K562 (cell line): ENCODE results near the gene PACS2. TPM values are rescaled to one million over a fixed set of nuclear protein-coding genes. Genes with fewer than 3 reads are reported as not detected.

Experiments used
- ATAC-seq: fragments of 200-7000 bp; cut with Tn5 transposase; 3 replicates; pipeline ENCODE4 v1.9.1; 2020; ENCODE audit warnings: moderate library complexity
- BruUV-seq: library from RNA; stranded (reverse); fragments of 400-500 nt; replicated peaks from 2 replicates; lab custom pipeline; 2021; lab: Mats Ljungman, UMichigan
- CTCF ChIA-PET: fragments of 300-600 bp; formaldehyde crosslinking; extraction: SDS; loops from one replicate; lab custom pipeline; 2021; ENCODE audit warnings: low intra/inter-chr PET ratio; lab: Yijun Ruan, JAX
- POLR2A ChIA-PET: fragments of 300-600, 350-650 bp; sonication (Branson Sonifier 250); formaldehyde crosslinking; extraction: SDS; loops from one replicate; lab custom pipeline; 2021; ENCODE audit warnings: antibody characterized with exemption, inconsistent platforms; lab: Yijun Ruan, JAX
- DNase-seq, 4 experiments: peaks; one replicate each; pipeline versions ENCODE4 v3.0.0 to v3.0.0-alpha.2; 2011 to 2018; ENCODE audit warnings: low spot score in 3 of 4, mixed read lengths in 3 of 4; ENCODE audit errors: extremely low read depth in 1 of 4
- FAIRE-seq: peaks from 2 replicates; lab custom pipeline; 2011; peaks lifted over from hg19 to GRCh38; lab: Jason Lieb, UNC
- H2AFZ ChIP-seq: 2 replicates; pipeline ENCODE4 v1.6.0; 2011; ENCODE audit warnings: low read depth, low read length, control low read depth, inconsistent platforms
- H3K27ac ChIP-seq: fragments of 200-600 bp; 3 replicates; pipeline ENCODE4 v1.8.0; 2011; ENCODE audit warnings: low read depth, mild to moderate bottlenecking, control low read depth, inconsistent platforms, low read length, moderate library complexity, mixed read lengths; ENCODE audit errors: extremely low read depth
- H3K27me3 ChIP-seq, 2 experiments: fragments of 300-600 bp in 1 of 2; 2 replicates in 1 of 2; 3 replicates in 1 of 2; pipeline versions ENCODE4 v1.6.0 to v1.8.0; 2011; ENCODE audit warnings: inconsistent platforms in 2 of 2, low read length in 2 of 2, mild to moderate bottlenecking in 1 of 2, mixed read lengths in 1 of 2, moderate library complexity in 1 of 2; ENCODE audit not compliant: control insufficient read depth in 2 of 2, insufficient read depth in 2 of 2
- H3K36me3 ChIP-seq: fragments of 300-600 bp; 3 replicates; pipeline ENCODE4 v1.8.0; 2011; ENCODE audit warnings: mild to moderate bottlenecking, low read length, inconsistent platforms; ENCODE audit not compliant: control insufficient read depth, insufficient read depth
- H3K4me1 ChIP-seq, 2 experiments: fragments of 200-600 bp in 1 of 2; replicated peaks in 1 of 2; 2 replicates in 1 of 2; 3 replicates in 1 of 2; pipeline versions ENCODE4 v1.5.1 to v1.8.0; 2011; ENCODE audit warnings: inconsistent platforms in 2 of 2, low read length in 2 of 2, mild to moderate bottlenecking in 1 of 2, mixed read lengths in 1 of 2, moderate library complexity in 1 of 2; ENCODE audit not compliant: control insufficient read depth in 2 of 2, insufficient read depth in 2 of 2
- H3K4me2 ChIP-seq: 2 replicates; pipeline ENCODE4 v1.6.1; 2011; ENCODE audit warnings: low read length, control low read depth, inconsistent platforms, mixed read lengths; ENCODE audit not compliant: insufficient read depth
- H3K4me3 ChIP-seq: fragments of 200-600 bp; sonication (generic), shearing (Covaris generic); 2 replicates; pipeline ENCODE4 v1.5.1; 2016; ENCODE audit warnings: control low read depth, inconsistent platforms
- H3K79me2 ChIP-seq: fragments of 200-600 bp; 3 replicates; pipeline ENCODE4 v1.8.0; 2011; ENCODE audit warnings: low read length, inconsistent platforms; ENCODE audit not compliant: control insufficient read depth, insufficient read depth
- H3K9ac ChIP-seq, 2 experiments: 2 replicates each; pipeline versions ENCODE4 v1.6.0 to v1.6.1; 2011; ENCODE audit warnings: low read depth in 2 of 2, low read length in 2 of 2, control low read depth in 1 of 2, inconsistent platforms in 1 of 2, mild to moderate bottlenecking in 1 of 2, mixed read lengths in 1 of 2; ENCODE audit not compliant: insufficient read depth in 1 of 2
- H3K9me1 ChIP-seq: one replicate; pipeline ENCODE4 v1.6.0; 2011; ENCODE audit warnings: inconsistent platforms, mild to moderate bottlenecking, low read length, moderate library complexity; ENCODE audit not compliant: control insufficient read depth, insufficient read depth
- H3K9me3 ChIP-seq: replicated peaks from 2 replicates; pipeline ENCODE4 v1.5.1; 2011; ENCODE audit warnings: low read depth, low read length, inconsistent platforms; ENCODE audit not compliant: control insufficient read depth, insufficient read depth
- H4K20me1 ChIP-seq: replicated peaks from 2 replicates; pipeline ENCODE4 v1.6.1; 2011; ENCODE audit warnings: low read length, inconsistent platforms, mixed read lengths; ENCODE audit not compliant: control insufficient read depth, insufficient read depth
- CREB5 ChIP-seq: fragments of 250-450 bp; sonication (Bioruptor Pico); IDR thresholded peaks from 2 replicates; pipeline ENCODE4 v1.5.0; 2020; ENCODE audit warnings: mild to moderate bottlenecking
- HNRNPL ChIP-seq: fragments of 200-400 bp; formaldehyde crosslinking; IDR thresholded peaks from 2 replicates; pipeline ENCODE4 v1.6.1; 2017; ENCODE audit warnings: low read depth, mild to moderate bottlenecking, low read length
- ZBTB33 ChIP-seq: sonication (generic); formaldehyde crosslinking; IDR thresholded peaks from 2 replicates; pipeline ENCODE4 v1.8.1; 2023; ENCODE audit warnings: mild to moderate bottlenecking, missing genetic modification reagents
- ZBTB9 ChIP-seq: fragments of 450-650 bp; formaldehyde crosslinking; IDR thresholded peaks from 2 replicates; pipeline ENCODE4 v1.4.0; 2020; ENCODE audit warnings: mild to moderate bottlenecking, moderate library complexity
- WGBS: fragments of 100-300 bp; shearing (Covaris generic); methylation state at CpG from one replicate; pipeline ENCODE4 v1.1.6; 2016; ENCODE audit warnings: low coverage, mixed read lengths; ENCODE audit not compliant: insufficient coverage; ENCODE audit errors: missing lambda C conversion rate; 5-methylcytosine and 5-hydroxymethylcytosine counted together
- in situ Hi-C: fragments of 300-500 bp; cut with MboI; formaldehyde crosslinking; loops from 4 replicates; pipeline ENCODE4 v1.15.0; 2018; ENCODE audit warnings: inconsistent platforms, mixed read lengths
- intact Hi-C: fragments of 100-400 bp; cut with micrococcal nuclease; formaldehyde crosslinking; loops from 2 replicates; pipeline ENCODE4 v1.14.2; 2022
- polyA plus RNA-seq, 8 experiments: library from polyadenylated mRNA; depleted of rRNA in 4 of 8; stranded (reverse) in 5 of 8; unstranded in 3 of 8; fragments of >200 nt; fragmentation: Nextera tagmentation in 2 of 8; fragmentation: Illumina TruSeq in 1 of 8; extraction: Ambion mirVana in 2 of 8; extraction: Trizol in 1 of 8; gene quantifications; 2 replicates each; pipeline versions ENCODE4 v1.2.1 to v1.2.3, GENCODE V29; 2011 to 2014; ENCODE audit warnings: inconsistent platforms in 1 of 8, missing spikeins in 1 of 8
- total RNA-seq, 7 experiments: library from RNA; depleted of rRNA in 6 of 7; stranded (reverse); fragments of >200 nt in 6 of 7; fragmentation: Illumina TruSeq in 2 of 7; extraction: Trizol in 2 of 7; gene quantifications; 2 replicates each; pipeline versions ENCODE4 v1.2.1 to v1.2.3, GENCODE V29; 2011 to 2021; ENCODE audit warnings: low replicate concordance in 1 of 7

The PACS2 gene
- total and polyA plus RNA-seq, 9 of the 15 experiments (the other 6 are each of a cell fraction or from before 2014, with no cell fraction given): 0.11 to 20.8 (median 9.9) TPM

GRCh38 chr14:105383083-105383730, 68.7 kb downstream of the PACS2 start:
- intact Hi-C loops: no loop called here
- Histone ChIP-seq H3K79me2 (no peaks in the 10 kb centered on the region), H3K4me1 (peaks cover 2 to 15% of the 10 kb centered on the region in 2 experiments; a peak in 4 of 5 replicates), H3K4me3 (no peak overlapping the region), H4K20me1 (no peaks in the 10 kb centered on the region; the same call in 1 of the 2 replicates), H3K9me1 (no peaks in the 10 kb centered on the region), H3K9me3 (no peaks in the 10 kb centered on the region), H3K9ac (no peak overlapping the region), H3K36me3 (no peaks in the 10 kb centered on the region), H3K4me2 (no peak overlapping the region), H3K27ac (no peak overlapping the region), H2AFZ (no peak overlapping the region), H3K27me3 (no peaks in the 10 kb centered on the region)
- CTCF ChIA-PET: no interaction called here
- no TSS peak for BruUV-seq
- FAIRE-seq (no peak), ATAC-seq (no peak), DNase-seq (no peak)
- WGBS: 92% methylated on average over 16 of the region's 32 CpGs
- TF ChIP-seq ZBTB9 (CRISPR knock-in tag): peak; percentile 92
- peak; percentile 65; the same call in 1 of the 2 replicates for TF ChIP-seq ZBTB33 (CRISPR knock-in tag)
- TF ChIP-seq CREB5 (CRISPR knock-in tag): no peak
- 0 out of 2 replicates have a peak, but pooled peaks have one; percentile 35 for TF ChIP-seq HNRNPL
- TF ChIP-seq, all 486 proteins: peak for 3
- in situ Hi-C loops: no loop called here
- POLR2A ChIA-PET: interaction anchor here (0.7 to 1.1 kb wide), 2 partner anchors 18 to 176 kb away, joined by 3 to 4 read pairs; no protein-coding TSS in a partner anchor
